HTR-8/SVneo (cell line): ENCODE results near the gene DYNC1I1.
A peak's percentile ranks its signal among the peaks of the same experiment; 100 is the strongest.
"Not testable (repeated sequence)": the region's sequence is repeated elsewhere in the genome, so short reads cannot be mapped to it uniquely, and the experiment has no call there.

Source experiments
- DNase-seq: peaks from one replicate; pipeline ENCODE4 v3.0.0; 2011; ENCODE audit warnings: low spot score, mixed read lengths; ENCODE audit not compliant: insufficient read length
- FAIRE-seq: peaks from 2 replicates; lab custom pipeline; 2011; peaks lifted over from hg19 to GRCh38; lab: Jason Lieb, UNC

DYNC1I1 gene

GRCh38 chr7:95901006-95901405, 128.7 kb downstream of the DYNC1I1 start:
- DNase-seq (no peak), FAIRE-seq (no peak)

DNA sequence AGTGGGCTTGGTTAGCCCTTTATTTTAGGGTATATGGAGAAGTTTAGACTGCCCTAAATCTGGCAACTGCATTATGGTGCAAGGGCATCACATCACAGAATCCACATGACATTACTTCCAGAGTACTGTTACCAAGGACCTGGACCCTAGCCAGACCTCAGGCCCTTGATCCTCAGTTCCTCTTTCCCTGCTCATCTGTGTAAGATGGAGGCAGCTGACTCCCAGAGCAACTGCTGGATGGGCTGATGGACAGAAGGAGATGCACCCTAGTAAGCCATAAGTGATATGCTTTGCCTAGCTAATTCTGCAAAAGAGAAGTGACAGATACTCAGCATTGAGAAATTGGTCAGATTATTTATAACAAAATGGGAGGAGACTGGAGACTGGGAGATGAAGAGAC, 131.7 kb downstream of the DYNC1I1 start:
- FAIRE-seq (no peak), DNase-seq (no peak)

DNA sequence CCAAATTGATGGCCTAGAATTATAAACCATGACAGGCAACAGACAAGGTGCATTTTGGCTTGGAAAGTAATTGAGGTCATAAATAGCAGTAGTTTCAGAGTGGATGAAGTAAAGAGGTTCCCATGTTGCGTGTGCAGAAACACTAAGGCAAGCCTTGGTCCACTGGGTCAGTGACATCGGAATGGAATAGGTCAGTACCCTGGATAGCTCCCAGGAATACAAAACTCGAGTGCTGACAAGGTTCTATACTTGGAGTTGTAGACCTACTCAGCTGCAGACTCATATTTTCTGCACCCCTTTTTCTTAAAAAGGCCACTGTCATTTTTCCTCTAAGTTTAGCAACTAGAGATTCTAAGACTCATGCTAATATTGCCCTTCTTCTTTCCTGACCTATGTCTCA, 132.8 kb downstream of the DYNC1I1 start:
- DNase-seq (no peak), FAIRE-seq (no peak)

DNA sequence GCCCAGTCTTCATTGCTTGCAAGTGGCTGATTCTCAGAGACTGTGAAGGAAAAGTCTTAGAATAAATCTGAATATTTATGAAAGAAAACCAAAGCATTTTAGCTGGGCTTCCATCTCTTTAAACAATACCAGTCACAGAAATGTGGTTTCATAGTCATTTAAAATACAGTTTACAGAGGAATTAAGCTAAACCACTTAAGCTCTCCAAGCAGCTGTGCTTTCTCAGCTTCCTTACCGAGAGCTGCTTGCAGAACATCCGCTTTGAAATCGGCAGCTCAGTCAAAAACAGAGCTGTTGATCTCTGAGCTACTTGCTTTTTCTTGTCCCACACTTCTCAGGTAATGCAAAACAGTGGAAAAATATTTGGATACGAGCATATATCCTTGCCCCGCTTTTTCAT, 134.5 kb downstream of the DYNC1I1 start:
- no peak for FAIRE-seq
- no peak for DNase-seq

DNA sequence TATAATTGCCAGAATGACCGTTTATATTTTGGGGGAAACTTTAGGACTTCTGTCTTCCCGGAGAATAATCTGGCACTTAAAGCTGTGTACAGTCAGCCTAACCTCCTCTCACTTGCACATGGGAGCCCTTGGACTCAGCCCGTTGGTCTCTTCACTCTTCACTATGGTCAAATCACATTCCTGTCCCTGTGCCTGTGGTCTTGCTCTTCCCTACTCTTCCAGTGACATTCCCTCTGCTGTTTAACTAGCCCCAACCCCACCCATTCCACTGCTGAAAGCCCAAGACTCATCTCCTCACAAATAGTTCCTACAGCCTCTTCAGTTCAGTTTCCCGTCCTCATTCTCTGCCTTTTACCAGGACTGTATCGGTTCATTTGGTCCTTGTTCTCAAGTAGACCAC, 135.0 kb downstream of the DYNC1I1 start:
- DNase-seq (no peak), FAIRE-seq (no peak)

DNA sequence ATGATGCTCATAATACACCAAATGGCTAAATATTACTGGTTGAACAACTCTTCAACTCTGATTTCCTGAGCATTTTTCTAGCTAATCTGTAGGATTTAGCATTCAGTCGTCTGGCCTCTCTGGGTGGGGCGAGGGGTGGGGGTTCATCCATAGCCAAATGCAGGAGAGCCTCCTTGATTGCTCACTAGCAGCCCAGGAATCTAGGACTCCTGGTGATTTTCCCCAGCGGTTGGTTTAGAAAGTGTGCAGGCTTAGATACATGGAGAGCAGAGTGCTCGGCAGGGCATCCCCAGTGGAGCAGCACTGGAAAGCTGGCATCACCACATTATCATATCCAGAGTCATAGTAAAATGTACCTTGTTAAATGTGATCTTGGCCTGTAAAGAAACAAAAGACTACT, 136.1 kb downstream of the DYNC1I1 start:
- DNase-seq: no peak
- FAIRE-seq: no peak

DNA sequence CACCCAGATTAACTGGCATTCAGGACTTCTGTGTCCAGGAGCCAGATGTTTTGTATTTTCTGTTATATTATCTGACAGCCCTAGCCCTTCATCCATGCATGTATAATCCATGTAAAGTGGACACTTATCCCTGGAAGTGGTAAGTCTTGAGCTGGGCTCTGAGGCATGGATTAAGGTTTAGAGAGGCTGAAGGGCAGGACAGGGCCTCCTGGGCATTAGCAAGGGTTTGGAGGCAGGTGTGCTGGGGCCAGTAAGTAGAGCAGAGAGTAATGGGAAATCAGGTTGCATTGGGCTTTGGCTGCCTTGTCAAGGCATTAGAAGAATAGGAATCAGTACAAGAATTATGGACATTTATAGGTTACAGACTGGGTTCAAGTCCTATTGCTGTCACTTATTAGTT, 138.0 kb downstream of the DYNC1I1 start:
- FAIRE-seq: no peak
- no peak for DNase-seq

DNA sequence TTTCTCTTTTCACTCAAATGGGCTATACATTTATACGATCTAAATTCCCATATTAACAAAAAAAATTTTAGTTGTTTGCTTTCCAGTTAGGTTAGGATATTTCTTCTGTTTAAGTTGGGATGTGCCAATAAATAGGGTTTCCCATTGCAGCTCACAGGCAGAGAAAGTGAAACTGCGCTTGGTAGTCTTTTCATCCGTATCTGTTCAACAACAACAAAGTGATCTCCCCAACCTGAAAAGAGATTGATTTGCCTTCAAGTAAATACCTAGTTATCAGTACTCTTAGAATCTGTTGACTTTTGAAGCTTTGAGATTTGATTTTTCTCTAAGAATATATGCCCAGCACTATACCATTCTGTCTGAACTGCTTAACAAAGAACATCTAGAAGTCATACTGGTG, 143.4 kb downstream of the DYNC1I1 start:
- DNase-seq (no peak), FAIRE-seq (no peak)

DNA sequence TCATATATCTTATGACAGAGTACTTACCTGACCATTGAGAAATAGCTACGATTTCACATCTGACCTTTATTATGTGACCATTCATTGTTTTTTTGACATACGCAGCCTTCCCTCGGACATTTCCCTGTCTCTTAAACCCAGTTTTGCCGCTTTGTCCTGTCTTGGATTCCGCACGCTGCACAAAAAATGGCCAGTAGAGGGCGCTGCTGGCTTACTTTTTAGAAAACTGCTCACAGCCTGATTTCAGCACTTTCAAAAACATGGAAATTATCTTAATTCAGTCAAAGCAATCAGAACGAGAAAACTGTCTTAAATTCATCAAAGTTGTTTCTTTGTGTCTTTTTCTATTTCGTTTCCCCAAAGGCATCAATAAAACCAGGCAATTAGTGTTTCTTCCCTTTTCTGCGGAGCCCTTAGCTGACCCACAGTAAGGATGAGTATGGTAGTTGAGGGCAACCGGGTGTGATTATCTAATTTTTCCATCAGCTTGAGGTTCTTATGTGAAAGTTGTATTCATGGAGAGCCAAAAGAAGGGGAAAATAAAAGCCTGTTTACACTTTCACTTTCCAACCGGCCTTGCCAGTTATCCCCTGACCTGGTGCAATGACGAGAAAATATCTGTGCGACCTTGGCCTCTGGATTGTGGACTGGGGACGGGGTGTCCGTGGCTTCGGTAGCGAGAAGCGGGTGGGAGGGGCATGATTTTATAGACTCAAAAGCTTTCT, 144.4 kb downstream of the DYNC1I1 start:
- no peak for FAIRE-seq
- DNase-seq: peak; percentile 21

GRCh38 chr7:95917634-95918033, 145.3 kb downstream of the DYNC1I1 start:
- FAIRE-seq (no peak), DNase-seq (no peak)

- no peak for FAIRE-seq
- DNase-seq: no peak
Measured at GRCh38 chr7:95919556-95919955, 147.2 kb downstream of the DYNC1I1 start.

- no peak for DNase-seq
- FAIRE-seq: no peak
Measured at GRCh38 chr7:95921543-95921942, 149.2 kb downstream of the DYNC1I1 start.

GRCh38 chr7:95922191-95922590, 149.8 kb downstream of the DYNC1I1 start:
- FAIRE-seq (no peak), DNase-seq (no peak)

GRCh38 chr7:95925236-95925635, 152.9 kb downstream of the DYNC1I1 start:
- FAIRE-seq (no peak), DNase-seq (no peak)

DNA sequence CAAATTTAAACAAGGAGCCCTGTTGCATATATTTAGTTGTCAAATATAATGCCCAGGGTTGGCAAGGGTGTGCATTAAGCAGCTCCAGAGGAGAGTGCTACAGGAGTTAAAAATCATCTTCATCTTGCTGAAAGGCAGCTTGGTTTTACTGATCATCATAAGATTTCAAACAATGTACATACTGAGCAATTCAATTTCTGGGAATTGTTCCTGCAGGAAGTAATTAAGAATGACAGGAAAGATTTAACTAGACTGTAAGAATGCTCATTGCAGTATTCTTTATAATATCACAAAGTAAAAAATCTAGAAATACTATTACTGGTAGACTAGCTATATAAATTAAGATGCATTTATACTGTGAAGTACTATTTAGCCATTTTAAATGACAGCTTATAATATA, 153.6 kb downstream of the DYNC1I1 start:
- DNase-seq: no peak
- FAIRE-seq: no peak

- DNase-seq: no peak
- no peak for FAIRE-seq
Measured at GRCh38 chr7:95927756-95928155, 155.4 kb downstream of the DYNC1I1 start.

- no peak for FAIRE-seq
Measured at GRCh38 chr7:95929710-95930280, 157.4 kb downstream of the DYNC1I1 start.

DNA sequence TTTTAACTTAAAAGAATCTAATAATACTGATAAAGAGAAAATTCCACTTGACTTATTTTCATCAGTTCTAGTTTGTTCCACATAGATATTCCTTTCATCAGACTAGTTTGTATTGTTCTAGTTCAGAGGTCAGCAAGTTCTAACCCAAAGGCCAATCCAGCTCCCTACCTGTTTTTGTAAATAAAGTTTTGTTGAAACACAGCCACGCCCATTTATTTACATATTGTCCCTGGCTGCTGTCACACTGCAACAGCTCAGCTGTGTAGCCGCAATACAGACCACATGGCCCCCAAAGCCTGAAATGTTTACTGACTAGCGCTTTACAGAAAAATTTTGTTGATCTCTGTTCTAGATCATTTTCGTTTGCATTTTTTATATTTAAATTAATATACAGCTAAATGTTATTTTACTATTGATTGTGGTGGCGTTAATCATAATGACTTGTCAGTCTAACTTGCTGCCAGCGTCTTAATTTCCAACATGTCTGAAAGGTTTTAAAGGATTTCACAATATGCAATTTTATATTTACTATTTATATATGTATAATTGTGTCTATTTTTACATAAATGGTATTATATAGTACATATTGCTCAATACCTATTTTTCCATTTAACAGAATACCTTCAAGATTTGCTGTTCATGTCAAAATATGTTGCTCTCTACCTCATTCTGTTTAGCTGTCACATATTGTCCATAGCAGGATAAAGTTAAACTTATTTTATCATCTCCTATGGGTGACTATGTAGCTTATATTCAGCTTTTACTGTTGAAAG, 159.3 kb downstream of the DYNC1I1 start:
- DNase-seq (no peak), FAIRE-seq (no peak)

More at GRCh38 chr7:95929710-95930280, 157.4 kb downstream of the DYNC1I1 start:
- DNase-seq: no peak

- no peak for DNase-seq
- no peak for FAIRE-seq
Measured at GRCh38 chr7:95933618-95934017, 161.3 kb downstream of the DYNC1I1 start.

DNA sequence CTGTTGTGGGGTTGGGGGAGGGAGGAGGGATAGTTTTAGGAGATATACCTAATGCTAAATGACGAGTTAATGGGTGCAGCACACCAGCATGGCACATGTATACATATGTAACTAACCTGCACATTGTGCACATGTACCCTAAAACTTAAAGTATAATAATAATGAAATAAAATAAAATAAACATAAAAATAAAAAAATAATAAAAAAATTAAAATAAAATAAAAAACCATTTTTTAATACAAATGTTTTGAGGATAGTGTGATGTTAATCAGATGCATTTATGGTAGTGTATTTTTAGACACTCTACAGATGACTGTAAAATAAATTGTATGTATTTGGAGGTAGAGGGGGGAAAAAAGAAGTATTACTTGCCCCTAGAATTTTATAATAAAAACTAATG, 172.5 kb downstream of the DYNC1I1 start:
- DNase-seq, FAIRE-seq: not testable (repeated sequence)

DNA sequence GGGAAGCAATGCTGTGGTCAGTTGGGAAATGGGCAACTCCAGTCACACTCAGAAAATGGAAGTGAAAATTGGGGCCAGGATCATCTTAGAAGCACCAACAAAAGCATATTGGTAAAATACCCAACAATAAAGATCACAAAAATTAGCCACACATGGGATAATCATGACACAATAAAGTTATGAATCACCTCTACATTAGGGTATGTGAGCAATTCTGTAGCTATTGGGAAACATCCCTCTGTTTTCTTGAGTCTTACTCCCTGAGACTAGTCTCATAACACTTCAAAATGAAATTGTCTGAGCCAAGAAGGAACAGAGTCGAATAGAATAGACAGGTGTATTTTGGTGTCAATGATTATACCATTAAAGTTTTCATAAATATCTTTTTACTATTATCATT, 178.3 kb downstream of the DYNC1I1 start:
- DNase-seq: no peak
- no peak for FAIRE-seq
